ENCODE results near the gene CTNNA3. TPM values are rescaled to one million over a fixed set of nuclear protein-coding genes. Genes with fewer than 3 reads are reported as not detected.

CTNNA3 gene
- total RNA-seq, 4 donors from 2014 or later: 0.47 to 3.3 (median 0.80) TPM; not detected in 1

GRCh38 chr10:67200913-67201564, 495.0 kb downstream of the CTNNA3 start:
- Histone ChIP-seq H3K4me3 (no peak overlapping the region), H3K4me1 (no peaks in the 10 kb centered on the region), H3K36me3 (no peaks in the 10 kb centered on the region), H3K9me3 (no peaks in the 10 kb centered on the region), H3K27ac (no peak overlapping the region), H3K27me3 (no peaks in the 10 kb centered on the region)
- no peak for TF ChIP-seq POLR2A (IDR thresholded peaks at IDR 0.05)
- no peak for TF ChIP-seq CTCF (IDR thresholded peaks at IDR 0.05)
- no peak for DNase-seq

- no peak for DNase-seq
- no peak overlapping the region for H3K27ac ChIP-seq
- no peaks in the 10 kb centered on the region for H3K9me3 ChIP-seq
- no peaks in the 10 kb centered on the region for H3K4me1 ChIP-seq
- no peaks in the 10 kb centered on the region for H3K36me3 ChIP-seq
- no peak overlapping the region for H3K4me3 ChIP-seq
- no peaks in the 10 kb centered on the region for H3K27me3 ChIP-seq
- TF ChIP-seq POLR2A (IDR thresholded peaks at IDR 0.05): no peak
- TF ChIP-seq CTCF (IDR thresholded peaks at IDR 0.05): no peak
Observed at GRCh38 chr10:67175354-67175753, 520.6 kb downstream of the CTNNA3 start.

GRCh38 chr10:67173787-67174186, 522.2 kb downstream of the CTNNA3 start:
- H3K9me3 ChIP-seq: no peaks in the 10 kb centered on the region
- no peak for DNase-seq
- no peak overlapping the region for H3K27ac ChIP-seq
- H3K4me1 ChIP-seq: no peaks in the 10 kb centered on the region
- no peaks in the 10 kb centered on the region for H3K27me3 ChIP-seq
- H3K36me3 ChIP-seq: no peaks in the 10 kb centered on the region
- no peak for TF ChIP-seq CTCF (IDR thresholded peaks at IDR 0.05)
- no peak for TF ChIP-seq POLR2A (IDR thresholded peaks at IDR 0.05)
- H3K4me3 ChIP-seq: no peak overlapping the region

GRCh38 chr10:67171970-67172369, 524.0 kb downstream of the CTNNA3 start:
- Histone ChIP-seq H3K4me3 (no peak overlapping the region), H3K9me3 (no peaks in the 10 kb centered on the region), H3K36me3 (no peaks in the 10 kb centered on the region), H3K27me3 (no peaks in the 10 kb centered on the region), H3K4me1 (no peaks in the 10 kb centered on the region), H3K27ac (no peak overlapping the region)
- no peak for DNase-seq
- TF ChIP-seq POLR2A (IDR thresholded peaks at IDR 0.05) (no peak), CTCF (IDR thresholded peaks at IDR 0.05) (no peak)

DNA sequence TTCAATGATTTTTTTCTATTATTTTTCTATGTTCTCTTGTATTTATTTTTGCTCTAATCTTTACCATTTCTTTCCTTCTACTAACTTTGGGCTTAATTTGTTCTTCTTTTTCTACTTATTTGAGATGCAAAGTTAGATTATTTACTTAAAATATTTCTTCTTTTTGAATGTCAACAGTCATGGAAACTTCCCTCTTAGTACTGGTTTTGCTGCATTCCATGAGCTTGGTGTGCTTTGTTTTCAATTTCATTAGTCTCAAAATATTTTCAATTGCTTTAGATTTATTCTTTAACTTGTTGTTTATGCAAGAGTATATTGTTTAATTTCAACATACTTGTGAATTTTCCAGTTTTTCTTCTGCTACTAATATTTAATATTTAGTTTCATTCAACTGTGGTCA, 539.8 kb downstream of the CTNNA3 start:
- H3K36me3 ChIP-seq: no peaks in the 10 kb centered on the region
- H3K27ac ChIP-seq: no peak overlapping the region
- no peak overlapping the region for H3K4me3 ChIP-seq
- TF ChIP-seq CTCF (IDR thresholded peaks at IDR 0.05) (no peak), POLR2A (IDR thresholded peaks at IDR 0.05) (no peak)
- H3K27me3 ChIP-seq: no peaks in the 10 kb centered on the region
- no peak for DNase-seq
- H3K4me1 ChIP-seq: no peaks in the 10 kb centered on the region
- H3K9me3 ChIP-seq: no peaks in the 10 kb centered on the region

- Histone ChIP-seq H3K27me3 (no peaks in the 10 kb centered on the region), H3K9me3 (no peaks in the 10 kb centered on the region), H3K27ac (no peak overlapping the region), H3K4me3 (no peak overlapping the region), H3K4me1 (no peaks in the 10 kb centered on the region), H3K36me3 (no peaks in the 10 kb centered on the region)
- TF ChIP-seq CTCF (IDR thresholded peaks at IDR 0.05) (no peak), POLR2A (IDR thresholded peaks at IDR 0.05) (no peak)
- DNase-seq: no peak
Observed at GRCh38 chr10:67151471-67151870, 544.5 kb downstream of the CTNNA3 start.
